ENCODE results near the gene JAZF1. TPM values are rescaled to one million over a fixed set of nuclear protein-coding genes. Genes with fewer than 3 reads are reported as not detected.

JAZF1 gene
- total RNA-seq, 1 donor from 2014 or later: 6.4 TPM

GRCh38 chr7:28202222-28202621, 21.6 kb upstream of the JAZF1 start:
- Mint-ChIP-seq H3K36me3 (ENCODE audit: insufficient read depth) (no peaks in the 10 kb centered on the region), H3K27me3 (peaks cover 9% of the 10 kb centered on the region), H3K27ac (no peak overlapping the region), H3K4me3 (ENCODE audit: low read depth) (no peak overlapping the region), H3K9me3 (ENCODE audit: low read depth) (no peaks in the 10 kb centered on the region), H3K4me1 (ENCODE audit: low read depth) (no peaks in the 10 kb centered on the region)
- DNase-seq (ENCODE audit: low spot score, unreplicated experiment): no peak
- no peak for TF ChIP-seq CTCF (IDR thresholded peaks at IDR 0.05; ENCODE audit: unreplicated experiment)

- TF ChIP-seq CTCF (IDR thresholded peaks at IDR 0.05; ENCODE audit: unreplicated experiment): no peak
- Mint-ChIP-seq H3K4me3 (ENCODE audit: low read depth) (no peak overlapping the region), H3K36me3 (ENCODE audit: insufficient read depth) (no peaks in the 10 kb centered on the region), H3K27ac (no peak overlapping the region), H3K27me3 (peaks cover 10% of the 10 kb centered on the region), H3K4me1 (ENCODE audit: low read depth) (no peaks in the 10 kb centered on the region), H3K9me3 (ENCODE audit: low read depth) (no peaks in the 10 kb centered on the region)
- DNase-seq (ENCODE audit: low spot score, unreplicated experiment): no peak
Measured at GRCh38 chr7:28201131-28201530, 20.5 kb upstream of the JAZF1 start.

- H3K27me3 Mint-ChIP-seq: peaks cover 16% of the 10 kb centered on the region
- TF ChIP-seq CTCF (IDR thresholded peaks at IDR 0.05; ENCODE audit: unreplicated experiment): no peak
- no peak overlapping the region for H3K4me3 Mint-ChIP-seq (ENCODE audit: low read depth)
- DNase-seq (ENCODE audit: low spot score, unreplicated experiment): no peak
- no peaks in the 10 kb centered on the region for H3K36me3 Mint-ChIP-seq (ENCODE audit: insufficient read depth)
- no peaks in the 10 kb centered on the region for H3K9me3 Mint-ChIP-seq (ENCODE audit: low read depth)
- no peak overlapping the region for H3K27ac Mint-ChIP-seq
- H3K4me1 Mint-ChIP-seq (ENCODE audit: low read depth): no peaks in the 10 kb centered on the region
Measured at GRCh38 chr7:28200598-28200997, 20.0 kb upstream of the JAZF1 start.

- no peak for TF ChIP-seq CTCF (IDR thresholded peaks at IDR 0.05; ENCODE audit: unreplicated experiment)
- H3K36me3 Mint-ChIP-seq (ENCODE audit: insufficient read depth): no peaks in the 10 kb centered on the region
- no peak overlapping the region for H3K27ac Mint-ChIP-seq
- H3K9me3 Mint-ChIP-seq (ENCODE audit: low read depth): no peaks in the 10 kb centered on the region
- no peaks in the 10 kb centered on the region for H3K4me1 Mint-ChIP-seq (ENCODE audit: low read depth)
- H3K27me3 Mint-ChIP-seq: peaks cover 19% of the 10 kb centered on the region
- DNase-seq (ENCODE audit: low spot score, unreplicated experiment): no peak
- H3K4me3 Mint-ChIP-seq (ENCODE audit: low read depth): no peak overlapping the region
Measured at GRCh38 chr7:28199021-28199510, 18.5 kb upstream of the JAZF1 start.

- TF ChIP-seq CTCF (IDR thresholded peaks at IDR 0.05; ENCODE audit: unreplicated experiment): no peak
- Mint-ChIP-seq H3K36me3 (ENCODE audit: insufficient read depth) (no peaks in the 10 kb centered on the region), H3K9me3 (ENCODE audit: low read depth) (no peaks in the 10 kb centered on the region), H3K27ac (no peak overlapping the region), H3K27me3 (peaks cover 29% of the 10 kb centered on the region), H3K4me1 (ENCODE audit: low read depth) (no peaks in the 10 kb centered on the region), H3K4me3 (ENCODE audit: low read depth) (no peak overlapping the region)
- DNase-seq (ENCODE audit: low spot score, unreplicated experiment): no peak
Measured at GRCh38 chr7:28195910-28196620, 15.5 kb upstream of the JAZF1 start.

Data from progenitor cell of endocrine pancreas (in vitro differentiated cells).